IMR-90 (cell line): ENCODE measurements around the gene LRRC61. TPM values are rescaled to one million over a fixed set of nuclear protein-coding genes. Genes with fewer than 3 reads are reported as not detected.

Experiments
- ATAC-seq: fragments of 200-7000 bp; cut with Tn5 transposase; 2 replicates; pipeline ENCODE4 v1.9.1; 2020; ENCODE audit warnings: low read depth, mild to moderate bottlenecking, moderate library complexity
- BruUV-seq: library from RNA; stranded (reverse); fragments of 400-500 nt; replicated peaks from 2 replicates; lab custom pipeline; 2021; lab: Mats Ljungman, UMichigan
- CTCF ChIA-PET: fragments of 300-600 bp; formaldehyde crosslinking; extraction: SDS; loops from one replicate; lab custom pipeline; 2021; ENCODE audit warnings: antibody characterized with exemption; lab: Yijun Ruan, JAX
- POLR2A ChIA-PET: fragments of 300-600 bp; sonication (Branson Sonifier 250); formaldehyde crosslinking; loops from one replicate; lab custom pipeline; 2022; ENCODE audit warnings: antibody characterized with exemption; ENCODE audit not compliant: unreplicated experiment; lab: Charles Lee
- DNase-seq: peaks from one replicate; pipeline ENCODE4 v3.0.0; 2013
- H2AFZ ChIP-seq: replicated peaks from 2 replicates; pipeline ENCODE3; 2013; ENCODE audit warnings: low read length, mild to moderate bottlenecking; ENCODE audit not compliant: poor library complexity
- H2AK5ac ChIP-seq: 2 replicates; pipeline ENCODE4 v1.6.1; 2013; ENCODE audit warnings: low read depth, low read length, inconsistent platforms
- H2AK9ac ChIP-seq: replicated peaks from 2 replicates; pipeline ENCODE3; 2013; ENCODE audit warnings: mild to moderate bottlenecking, low read depth, low read length, moderate library complexity; ENCODE audit not compliant: poor library complexity
- H2BK120ac ChIP-seq: 2 replicates; pipeline ENCODE4 v1.6.1; 2013; ENCODE audit warnings: low read depth, low read length, inconsistent platforms
- H2BK15ac ChIP-seq: 3 replicates; pipeline ENCODE4 v1.6.1; 2013; ENCODE audit warnings: low read depth, low read length, inconsistent platforms
- H2BK20ac ChIP-seq: 2 replicates; pipeline ENCODE4 v1.6.1; 2013; ENCODE audit warnings: low read depth, mild to moderate bottlenecking, inconsistent platforms, low read length, moderate library complexity
- H2BK5ac ChIP-seq: 2 replicates; pipeline ENCODE4 v1.6.1; 2013; ENCODE audit warnings: mild to moderate bottlenecking, low read depth, low read length, inconsistent platforms; ENCODE audit not compliant: poor library complexity, severe bottlenecking
- H3K14ac ChIP-seq: replicated peaks from 2 replicates; pipeline ENCODE4 v1.6.1; 2013; ENCODE audit warnings: low read depth, low read length, inconsistent platforms
- H3K18ac ChIP-seq: 2 replicates; pipeline ENCODE4 v1.6.1; 2013; ENCODE audit warnings: low read depth, low read length, control low read depth
- H3K23ac ChIP-seq: 2 replicates; pipeline ENCODE4 v1.6.1; 2013; ENCODE audit warnings: low read depth, low read length, inconsistent platforms
- H3K27ac ChIP-seq: 2 replicates; pipeline ENCODE4 v1.5.1; 2013; ENCODE audit warnings: mild to moderate bottlenecking, control low read depth, low read length; ENCODE audit not compliant: insufficient read depth
- H3K27me3 ChIP-seq: 2 replicates; pipeline ENCODE4 v1.6.1; 2013; ENCODE audit warnings: low read length; ENCODE audit not compliant: control insufficient read depth, insufficient read depth
- H3K36me3 ChIP-seq: 2 replicates; pipeline ENCODE4 v1.6.1; 2013; ENCODE audit warnings: low read length, mixed read lengths; ENCODE audit not compliant: control insufficient read depth, insufficient read depth
- H3K4ac ChIP-seq: 2 replicates; pipeline ENCODE4 v1.6.1; 2013; ENCODE audit warnings: low read depth, low read length, inconsistent platforms
- H3K4me1 ChIP-seq: 2 replicates; pipeline ENCODE4 v1.6.1; 2013; ENCODE audit warnings: low read length, mixed read lengths; ENCODE audit not compliant: control insufficient read depth, insufficient read depth
- H3K4me2 ChIP-seq: 2 replicates; pipeline ENCODE4 v1.6.1; 2013; ENCODE audit warnings: low read depth, mild to moderate bottlenecking, control low read depth, low read length, moderate library complexity
- H3K4me3 ChIP-seq: 2 replicates; pipeline ENCODE4 v1.5.1; 2013; ENCODE audit warnings: low read depth, mild to moderate bottlenecking, control low read depth, low read length, moderate library complexity; ENCODE audit not compliant: insufficient read depth
- H3K56ac ChIP-seq: 2 replicates; pipeline ENCODE4 v1.6.1; 2013; ENCODE audit warnings: low read length, inconsistent platforms; ENCODE audit not compliant: insufficient read depth; ENCODE audit errors: extremely low read depth
- H3K79me1 ChIP-seq, 2 experiments: 2 replicates each; pipeline ENCODE4 v1.6.1; 2013; ENCODE audit warnings: low read length in 2 of 2, inconsistent platforms in 1 of 2, low read depth in 1 of 2
- H3K9ac ChIP-seq: 2 replicates; pipeline ENCODE4 v1.6.1; 2013; ENCODE audit warnings: low read depth, low read length, control low read depth
- H3K9me1 ChIP-seq: 2 replicates; pipeline ENCODE4 v1.6.1; 2013; ENCODE audit warnings: low read length, inconsistent platforms; ENCODE audit not compliant: insufficient read depth
- H3K9me3 ChIP-seq: 2 replicates; pipeline ENCODE4 v1.6.1; 2013; ENCODE audit warnings: low read length; ENCODE audit not compliant: control insufficient read depth, insufficient read depth
- H4K20me1 ChIP-seq: 2 replicates; pipeline ENCODE4 v1.6.1; 2013; ENCODE audit warnings: low read length, inconsistent platforms; ENCODE audit not compliant: insufficient read depth
- H4K5ac ChIP-seq: 2 replicates; pipeline ENCODE4 v1.6.1; 2013; ENCODE audit warnings: mild to moderate bottlenecking, low read depth, low read length, control low read depth
- H4K8ac ChIP-seq, 2 experiments: 2 replicates each; pipeline ENCODE4 v1.6.1; 2013; ENCODE audit warnings: low read depth in 2 of 2, low read length in 2 of 2, control low read depth in 1 of 2, inconsistent platforms in 1 of 2
- H4K91ac ChIP-seq: 2 replicates; pipeline ENCODE4 v1.6.1; 2013; ENCODE audit warnings: low read depth, low read length, inconsistent platforms; ENCODE audit not compliant: insufficient read depth
- BHLHE40 ChIP-seq: fragments of 150-350 bp; IDR thresholded peaks from 2 replicates; pipeline ENCODE4 v1.6.1; 2016; ENCODE audit warnings: mild to moderate bottlenecking, low read depth, low read length
- CTCF ChIP-seq: conservative IDR thresholded peaks from 2 replicates; pipeline ENCODE4 v1.5.1; 2012; ENCODE audit warnings: mild to moderate bottlenecking, low read depth, low read length, improper control_type of control experiment
- ELK1 ChIP-seq: fragments of 150-350 bp; IDR thresholded peaks from 2 replicates; pipeline ENCODE4 v1.6.1; 2016; ENCODE audit warnings: low read depth, mild to moderate bottlenecking, low read length, moderate library complexity, borderline replicate concordance
- MAZ ChIP-seq: IDR thresholded peaks from 2 replicates; pipeline ENCODE4 v1.6.1; 2012; ENCODE audit warnings: low read depth, mild to moderate bottlenecking, low read length, improper control_type of control experiment, moderate library complexity, borderline replicate concordance
- NFE2L2 ChIP-seq: fragments of 150-350 bp; IDR thresholded peaks from 2 replicates; pipeline ENCODE4 v1.6.1; 2016; ENCODE audit warnings: low read depth, mild to moderate bottlenecking, low read length
- RCOR1 ChIP-seq: IDR thresholded peaks from 2 replicates; pipeline ENCODE4 v1.6.1; 2012; ENCODE audit warnings: mild to moderate bottlenecking, low read length, improper control_type of control experiment; ENCODE audit not compliant: insufficient replicate concordance
- RFX5 ChIP-seq: IDR thresholded peaks from 2 replicates; pipeline ENCODE4 v1.8.0; 2012; ENCODE audit warnings: low read depth, mild to moderate bottlenecking, low read length, moderate library complexity
- USF2 ChIP-seq: fragments of 150-350 bp; IDR thresholded peaks from 2 replicates; pipeline ENCODE4 v1.6.1; 2017; ENCODE audit warnings: mild to moderate bottlenecking, antibody characterized with exemption, low read length, low read depth
- WGBS, 2 experiments: methylation state at CpG; one replicate each; pipeline versions ENCODE4 v1.1.5 to v1.1.7; 2013; ENCODE audit warnings: missing lambda C conversion rate in 2 of 2; ENCODE audit not compliant: insufficient read length in 1 of 2; ENCODE audit errors: extremely low coverage in 2 of 2; 5-methylcytosine and 5-hydroxymethylcytosine counted together
- dilution Hi-C: fragments of 300-500 bp; cut with HindIII; formaldehyde crosslinking; loops from one replicate; pipeline ENCODE4 v1.14.3; 2018; ENCODE audit warnings: low sequenced_read_pairs; ENCODE audit not compliant: unreplicated experiment
- in situ Hi-C: fragments of 300-500 bp; cut with MboI; formaldehyde crosslinking; loops from 3 replicates; pipeline ENCODE4 v1.14.3; 2019; ENCODE audit warnings: low sequenced_read_pairs, inconsistent platforms, mixed read lengths
- intact Hi-C: fragments of 100-400 bp; cut with micrococcal nuclease; formaldehyde crosslinking; loops from 2 replicates; pipeline ENCODE4 v1.10.0; 2022
- polyA plus RNA-seq, 3 experiments: library from polyadenylated mRNA; depleted of rRNA; stranded (reverse); fragments of >200 nt; gene quantifications; 2 replicates each; pipeline ENCODE4 v1.2.3, GENCODE V29; 2012; ENCODE audit warnings: low replicate concordance in 1 of 3
- total RNA-seq: library from RNA; depleted of rRNA; stranded (reverse); fragments of >200 nt; gene quantifications from 2 replicates; pipeline ENCODE4 v1.2.3, GENCODE V29; 2012

LRRC61 gene
- total and polyA plus RNA-seq, 2 of the 4 experiments (the other 2 are of a cell fraction) = 0.07 TPM; not detected in 1

- H4K8ac ChIP-seq = peak within 1 kb of the TSS; percentile 85 to 92
- peak within 1 kb of the TSS; percentile 86 for H2BK120ac ChIP-seq
- peak within 1 kb of the TSS; percentile 97 for H2AFZ ChIP-seq
- H3K14ac ChIP-seq = peak within 1 kb of the TSS; percentile 99
- ChIA-PET CTCF (interaction anchor here (0.8 kb wide), 1 partner anchor 53 kb away, joined by 3 read pairs; no protein-coding TSS in a partner anchor), POLR2A (interaction anchor here (0.5 to 1.7 kb wide), 3 partner anchors 23 to 52 kb away, joined by 3 to 20 read pairs (median 5); no protein-coding TSS in a partner anchor)
- peak within 1 kb of the TSS; percentile 97 for H3K4me2 ChIP-seq
- WGBS, 2 experiments = 0% methylated on average over 26 of the region's 85 CpGs; no CpG with 5 or more reads in 1 of the 2 experiments
- H2AK5ac ChIP-seq = peak within 1 kb of the TSS; percentile 89
- peaks cover 18% of the 10 kb centered on the region for H3K4me1 ChIP-seq
- peak within 1 kb of the TSS; percentile 85 for H3K18ac ChIP-seq
- ATAC-seq = peak; percentile 68
- no TSS peak for BruUV-seq
- peak within 1 kb of the TSS; percentile 99 for H3K23ac ChIP-seq
- peaks cover 9% of the 10 kb centered on the region for H4K20me1 ChIP-seq
- H3K27me3 ChIP-seq = no peaks in the 10 kb centered on the region
- peak within 1 kb of the TSS; percentile 71; the same call in 1 of the 2 replicates for H2BK20ac ChIP-seq
- peak within 1 kb of the TSS; percentile 97 for H4K91ac ChIP-seq
- peaks cover 13 to 31% of the 10 kb centered on the region in 2 experiments; a peak in 3 of 4 replicates for H3K79me1 ChIP-seq
- intact Hi-C loops = no loop called here
- H3K56ac ChIP-seq = peak within 1 kb of the TSS; percentile 93
- peak within 1 kb of the TSS; percentile 93 for H2AK9ac ChIP-seq
- H3K9me1 ChIP-seq = no peaks in the 10 kb centered on the region; the same call in 1 of the 2 replicates
- no peaks in the 10 kb centered on the region for H3K9me3 ChIP-seq
- DNase-seq = peak; percentile 79
- H4K5ac ChIP-seq = peak within 1 kb of the TSS; percentile 87
- peak within 1 kb of the TSS; percentile 98 for H3K4ac ChIP-seq
- dilution Hi-C loops = no loop called here
- peak within 1 kb of the TSS; percentile 81 for H3K4me3 ChIP-seq
- TF ChIP-seq MAZ (peak; percentile 63; the same call in 1 of the 2 replicates), RCOR1 (no peak), NFE2L2 (no peak), USF2 (peak; percentile 95), ELK1 (no peak), RFX5 (no peak), CTCF (no peak), BHLHE40 (no peak)
- H3K27ac ChIP-seq = peak within 1 kb of the TSS; percentile 85
- peaks cover 27% of the 10 kb centered on the region for H3K36me3 ChIP-seq
- in situ Hi-C loops = no loop called here
- peak within 1 kb of the TSS; percentile 83 for H3K9ac ChIP-seq
- H2BK5ac ChIP-seq = peak within 1 kb of the TSS; percentile 79
- H2BK15ac ChIP-seq = peak within 1 kb of the TSS; percentile 46; the same call in 1 of the 3 replicates
These were observed 45.1 kb downstream of the LRRC61 start, which contains the start of gene REPIN1 for GRCh38 chr7:150368096-150368883. REPIN1 (plus strand) TSS chr7:150368822; CDS start chr7:150369712, 890 bp downstream.
